ENCODE measurements around the gene SMTNL1.

Gene SMTNL1

DNA sequence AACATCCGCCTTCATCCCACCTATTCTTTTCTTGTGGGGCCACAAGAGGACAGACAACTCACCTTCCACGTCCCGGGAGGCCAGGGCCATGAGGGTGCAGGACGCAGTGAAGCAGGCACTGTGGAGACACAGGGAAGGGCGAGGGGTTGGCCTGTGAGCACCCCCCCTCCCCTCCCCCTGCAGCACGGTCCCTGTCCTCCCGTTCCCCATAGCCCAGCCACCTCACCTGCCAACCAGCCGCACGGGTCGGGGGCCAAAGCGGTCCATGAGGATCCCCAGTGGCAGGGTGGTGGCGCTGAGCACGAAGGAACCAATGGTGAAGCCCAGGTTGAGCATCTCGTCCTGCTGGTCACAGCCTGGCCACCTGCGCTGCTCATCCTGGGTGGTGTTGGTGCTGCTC, 36.5 kb upstream of the SMTNL1 start:
- H3K4me3 ChIP-seq (ENCODE audit: low read depth, low read length) = no peak overlapping the region
- DNase-seq (ENCODE audit: low read depth, low spot score) = no peak
- in situ Hi-C loops (cut with HindIII; ENCODE audit: low sequenced_read_pairs) = no loop called here
- TF ChIP-seq CTCF (IDR thresholded peaks at IDR 0.05; ENCODE audit: low read depth, low read length) = no peak

- no peak overlapping the region for H3K4me3 ChIP-seq (ENCODE audit: low read depth, low read length)
- in situ Hi-C loops (cut with HindIII; ENCODE audit: low sequenced_read_pairs) = no loop called here
- no peak for DNase-seq (ENCODE audit: low read depth, low spot score)
- no peak for TF ChIP-seq CTCF (IDR thresholded peaks at IDR 0.05; ENCODE audit: low read depth, low read length)
These were observed 35.4 kb upstream of the SMTNL1 start for GRCh38 chr11:57501953-57502352.

DNA sequence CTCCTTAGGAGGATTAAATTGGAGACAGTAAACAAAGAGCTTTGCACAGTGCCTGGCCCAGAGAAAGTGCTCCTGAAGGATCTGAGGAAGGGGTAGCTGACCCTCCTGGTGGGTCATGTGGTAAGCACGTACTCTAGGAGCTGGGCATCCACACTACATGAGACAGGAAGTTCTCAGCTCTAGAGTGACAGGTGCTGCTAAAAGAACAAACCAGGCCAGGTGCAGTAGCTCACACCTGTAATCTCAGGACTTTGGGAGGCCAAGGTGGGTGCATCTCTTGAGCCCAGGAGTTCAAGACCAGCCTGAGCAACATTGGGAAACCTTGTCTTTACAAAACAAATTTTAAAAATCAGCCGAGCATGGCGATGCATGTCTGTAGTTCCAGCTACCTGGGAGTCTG, 35.0 kb upstream of the SMTNL1 start:
- no peak overlapping the region for H3K4me3 ChIP-seq (ENCODE audit: low read depth, low read length)
- no peak for TF ChIP-seq CTCF (IDR thresholded peaks at IDR 0.05; ENCODE audit: low read depth, low read length)
- in situ Hi-C loops (cut with HindIII; ENCODE audit: low sequenced_read_pairs) = no loop called here
- no peak for DNase-seq (ENCODE audit: low read depth, low spot score)

- DNase-seq (ENCODE audit: low read depth, low spot score) = no peak
- in situ Hi-C loops (cut with HindIII; ENCODE audit: low sequenced_read_pairs) = no loop called here
- no peak for TF ChIP-seq CTCF (IDR thresholded peaks at IDR 0.05; ENCODE audit: low read depth, low read length)
- no peak overlapping the region for H3K4me3 ChIP-seq (ENCODE audit: low read depth, low read length)
These were observed 34.5 kb upstream of the SMTNL1 start for GRCh38 chr11:57502870-57503269.

DNA sequence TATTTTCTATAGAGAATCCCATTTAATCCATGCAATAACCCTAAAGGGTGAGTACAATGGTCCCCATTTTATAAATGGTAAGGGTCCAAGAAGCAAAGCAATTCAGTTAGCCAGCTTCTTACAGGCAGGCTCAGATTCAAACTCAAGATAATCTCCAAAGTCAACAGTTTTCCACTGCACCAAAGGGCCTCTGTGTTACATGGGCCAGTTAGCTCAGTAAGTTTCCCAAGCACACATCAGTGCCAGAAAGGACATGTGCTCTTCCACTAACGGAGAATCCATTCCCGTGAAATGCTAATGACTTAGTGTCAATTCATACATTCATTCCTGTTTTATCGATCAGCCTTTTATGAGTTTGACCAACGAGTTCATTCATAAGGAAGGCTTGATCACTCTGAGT, 32.9 kb upstream of the SMTNL1 start:
- TF ChIP-seq CTCF (IDR thresholded peaks at IDR 0.05; ENCODE audit: low read depth, low read length) = no peak
- H3K4me3 ChIP-seq (ENCODE audit: low read depth, low read length) = no peak overlapping the region
- in situ Hi-C loops (cut with HindIII; ENCODE audit: low sequenced_read_pairs) = no loop called here
- DNase-seq (ENCODE audit: low read depth, low spot score) = no peak

DNA sequence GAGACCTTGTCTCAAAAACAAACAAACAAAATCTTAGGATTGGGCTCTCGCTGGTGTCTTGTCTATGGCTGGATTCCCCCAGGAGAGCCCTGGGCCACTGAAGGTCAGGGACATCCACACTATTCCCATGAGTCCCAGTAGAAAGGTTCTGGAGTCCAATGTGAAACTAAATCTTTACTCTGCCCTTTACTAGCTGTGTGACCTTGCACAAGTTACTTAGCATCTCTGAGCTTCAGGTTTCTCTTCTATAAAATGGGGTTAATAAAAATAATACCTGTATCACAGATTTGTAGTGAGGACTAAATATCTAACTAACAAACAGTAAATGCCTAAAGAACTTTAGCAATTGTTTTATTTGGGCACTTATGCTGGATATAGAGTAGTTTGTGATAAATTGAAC, 30.9 kb upstream of the SMTNL1 start:
- no peak for TF ChIP-seq CTCF (IDR thresholded peaks at IDR 0.05; ENCODE audit: low read depth, low read length)
- H3K4me3 ChIP-seq (ENCODE audit: low read depth, low read length) = no peak overlapping the region
- in situ Hi-C loops (cut with HindIII; ENCODE audit: low sequenced_read_pairs) = no loop called here
- DNase-seq (ENCODE audit: low read depth, low spot score) = no peak
